Panc1 (cell line): Measurements from ENCODE around the gene EIF2S2. TPM values are rescaled to one million over a fixed set of nuclear protein-coding genes. Genes with fewer than 3 reads are reported as not detected.

Experiments used
- ATAC-seq: fragments of 200-7000 bp; cut with Tn5 transposase; 2 replicates; pipeline ENCODE4 v1.9.1; 2020; ENCODE audit warnings: mild to moderate bottlenecking, moderate library complexity
- BruUV-seq: library from RNA; stranded (reverse); fragments of 400-500 nt; replicated peaks from 2 replicates; lab custom pipeline; 2021; lab: Mats Ljungman, UMichigan
- CTCF ChIA-PET: fragments of 300-600 bp; sonication (Branson Sonifier 250); formaldehyde crosslinking; loops from one replicate; lab custom pipeline; 2022; ENCODE audit warnings: antibody characterized with exemption; lab: Charles Lee
- POLR2A ChIA-PET: fragments of 300-600 bp; sonication (Branson Sonifier 250); formaldehyde crosslinking; loops from one replicate; lab custom pipeline; 2022; ENCODE audit warnings: antibody characterized with exemption; lab: Charles Lee
- DNase-seq: peaks from one replicate; pipeline ENCODE4 v3.0.0-alpha.2; 2010; ENCODE audit warnings: low read depth, low spot score
- H3K27ac ChIP-seq: 2 replicates; pipeline ENCODE4 v1.5.1; 2011; ENCODE audit warnings: mild to moderate bottlenecking, low read length, inconsistent platforms
- H3K27me3 ChIP-seq: fragments of 200-500 bp; sonication (Bioruptor generic); 2 replicates; pipeline ENCODE4 v1.6.0; 2014; ENCODE audit warnings: low read length, inconsistent platforms; ENCODE audit not compliant: control insufficient read depth, insufficient read depth
- H3K36me3 ChIP-seq: fragments of 200-500 bp; sonication (Bioruptor generic); 2 replicates; pipeline ENCODE4 v1.5.1; 2014; ENCODE audit warnings: inconsistent platforms, mild to moderate bottlenecking, low read length, moderate library complexity; ENCODE audit not compliant: control insufficient read depth, insufficient read depth
- H3K4me1 ChIP-seq: 2 replicates; pipeline ENCODE4 v1.5.1; 2011; ENCODE audit warnings: inconsistent platforms, mild to moderate bottlenecking, low read length, moderate library complexity; ENCODE audit not compliant: control insufficient read depth, insufficient read depth
- H3K4me3 ChIP-seq, 2 experiments: 2 replicates each; pipeline ENCODE4 v1.5.1; 2011 to 2012; ENCODE audit warnings: low read depth in 2 of 2, low read length in 2 of 2, mild to moderate bottlenecking in 2 of 2, inconsistent platforms in 1 of 2, moderate library complexity in 1 of 2
- H3K9me3 ChIP-seq: fragments of 200-500 bp; sonication (Bioruptor generic); 2 replicates; pipeline ENCODE4 v1.5.1; 2014; ENCODE audit warnings: low read depth, mild to moderate bottlenecking, inconsistent platforms, low read length, moderate library complexity; ENCODE audit not compliant: control insufficient read depth, insufficient read depth
- POLR2AphosphoS5 ChIP-seq: IDR thresholded peaks from 2 replicates; pipeline ENCODE4 v1.6.1; 2012; ENCODE audit warnings: mild to moderate bottlenecking, low read depth, low read length, moderate library complexity
- SIN3A ChIP-seq: IDR thresholded peaks from 2 replicates; pipeline ENCODE4 v1.6.1; 2012; ENCODE audit warnings: low read depth, mild to moderate bottlenecking, low read length, moderate library complexity, borderline replicate concordance; ENCODE audit not compliant: insufficient read depth
- TCF7L2 ChIP-seq: IDR thresholded peaks from 2 replicates; pipeline ENCODE4 v1.6.1; 2011; ENCODE audit warnings: mild to moderate bottlenecking, low read depth, low read length, inconsistent platforms
- in situ Hi-C: cut with HindIII; loops from 2 replicates; pipeline ENCODE4 v1.10.0; 2016; ENCODE audit warnings: low sequenced_read_pairs, low pct_unique_long_range_greater_than_20kb
- intact Hi-C: fragments of 100-400 bp; cut with micrococcal nuclease; formaldehyde crosslinking; loops from one replicate; pipeline ENCODE4 v1.10.0; 2022; ENCODE audit not compliant: unreplicated experiment
- total RNA-seq: library from RNA; stranded (reverse); gene quantifications from one replicate; pipeline ENCODE4 v1.2.1, GENCODE V29; 2021; ENCODE audit not compliant: unreplicated experiment
- TF ChIP-seq, protein P1 (sequence below): fragments of 450-650 bp; IDR thresholded peaks from 2 replicates; pipeline ENCODE4 v1.5.1; 2017; ENCODE audit warnings: mild to moderate bottlenecking
- TF ChIP-seq, protein P2 (sequence below), 2 experiments: IDR thresholded peaks; 2 replicates each; pipeline ENCODE4 v1.6.1; 2011 to 2012; ENCODE audit warnings: low read depth in 2 of 2, control low read depth in 1 of 2, low read length in 1 of 2, mild to moderate bottlenecking in 1 of 2, moderate library complexity in 1 of 2; ENCODE audit not compliant: insufficient read depth in 1 of 2

EIF2S2 gene
- total RNA-seq, 1 experiment from 2014 or later = 82.0 TPM

DNA sequence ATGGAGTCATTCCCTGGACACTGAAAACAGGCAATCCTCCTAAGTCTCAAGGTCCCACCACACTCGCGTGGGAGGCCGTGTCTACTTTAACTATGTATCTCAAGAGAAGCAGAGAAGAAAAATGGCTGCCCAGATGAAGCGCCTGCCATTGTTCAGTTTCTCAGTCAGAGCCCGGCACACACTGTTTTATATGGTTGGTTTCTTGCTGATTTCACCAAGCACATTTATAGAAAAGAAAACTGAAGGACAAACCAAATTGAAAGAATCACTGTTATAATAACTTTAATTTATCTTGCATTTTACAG is 22.9 kb downstream of the EIF2S2 start:
- H3K4me3 ChIP-seq = no peak overlapping the region
- DNase-seq (no peak), ATAC-seq (no peak)
- ChIA-PET CTCF (no interaction called here), POLR2A (interaction anchor here (0.6 kb wide), 1 partner anchor 96 kb away, joined by 3 read pairs; no protein-coding TSS in a partner anchor)
- TF ChIP-seq TCF7L2 (no peak), SIN3A (no peak), POLR2AphosphoS5 (no peak; the same call in 1 of the 2 replicates)
- TF ChIP-seq, protein P1, sequence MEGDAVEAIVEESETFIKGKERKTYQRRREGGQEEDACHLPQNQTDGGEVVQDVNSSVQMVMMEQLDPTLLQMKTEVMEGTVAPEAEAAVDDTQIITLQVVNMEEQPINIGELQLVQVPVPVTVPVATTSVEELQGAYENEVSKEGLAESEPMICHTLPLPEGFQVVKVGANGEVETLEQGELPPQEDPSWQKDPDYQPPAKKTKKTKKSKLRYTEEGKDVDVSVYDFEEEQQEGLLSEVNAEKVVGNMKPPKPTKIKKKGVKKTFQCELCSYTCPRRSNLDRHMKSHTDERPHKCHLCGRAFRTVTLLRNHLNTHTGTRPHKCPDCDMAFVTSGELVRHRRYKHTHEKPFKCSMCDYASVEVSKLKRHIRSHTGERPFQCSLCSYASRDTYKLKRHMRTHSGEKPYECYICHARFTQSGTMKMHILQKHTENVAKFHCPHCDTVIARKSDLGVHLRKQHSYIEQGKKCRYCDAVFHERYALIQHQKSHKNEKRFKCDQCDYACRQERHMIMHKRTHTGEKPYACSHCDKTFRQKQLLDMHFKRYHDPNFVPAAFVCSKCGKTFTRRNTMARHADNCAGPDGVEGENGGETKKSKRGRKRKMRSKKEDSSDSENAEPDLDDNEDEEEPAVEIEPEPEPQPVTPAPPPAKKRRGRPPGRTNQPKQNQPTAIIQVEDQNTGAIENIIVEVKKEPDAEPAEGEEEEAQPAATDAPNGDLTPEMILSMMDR = no peak
- TF ChIP-seq, protein P2, sequence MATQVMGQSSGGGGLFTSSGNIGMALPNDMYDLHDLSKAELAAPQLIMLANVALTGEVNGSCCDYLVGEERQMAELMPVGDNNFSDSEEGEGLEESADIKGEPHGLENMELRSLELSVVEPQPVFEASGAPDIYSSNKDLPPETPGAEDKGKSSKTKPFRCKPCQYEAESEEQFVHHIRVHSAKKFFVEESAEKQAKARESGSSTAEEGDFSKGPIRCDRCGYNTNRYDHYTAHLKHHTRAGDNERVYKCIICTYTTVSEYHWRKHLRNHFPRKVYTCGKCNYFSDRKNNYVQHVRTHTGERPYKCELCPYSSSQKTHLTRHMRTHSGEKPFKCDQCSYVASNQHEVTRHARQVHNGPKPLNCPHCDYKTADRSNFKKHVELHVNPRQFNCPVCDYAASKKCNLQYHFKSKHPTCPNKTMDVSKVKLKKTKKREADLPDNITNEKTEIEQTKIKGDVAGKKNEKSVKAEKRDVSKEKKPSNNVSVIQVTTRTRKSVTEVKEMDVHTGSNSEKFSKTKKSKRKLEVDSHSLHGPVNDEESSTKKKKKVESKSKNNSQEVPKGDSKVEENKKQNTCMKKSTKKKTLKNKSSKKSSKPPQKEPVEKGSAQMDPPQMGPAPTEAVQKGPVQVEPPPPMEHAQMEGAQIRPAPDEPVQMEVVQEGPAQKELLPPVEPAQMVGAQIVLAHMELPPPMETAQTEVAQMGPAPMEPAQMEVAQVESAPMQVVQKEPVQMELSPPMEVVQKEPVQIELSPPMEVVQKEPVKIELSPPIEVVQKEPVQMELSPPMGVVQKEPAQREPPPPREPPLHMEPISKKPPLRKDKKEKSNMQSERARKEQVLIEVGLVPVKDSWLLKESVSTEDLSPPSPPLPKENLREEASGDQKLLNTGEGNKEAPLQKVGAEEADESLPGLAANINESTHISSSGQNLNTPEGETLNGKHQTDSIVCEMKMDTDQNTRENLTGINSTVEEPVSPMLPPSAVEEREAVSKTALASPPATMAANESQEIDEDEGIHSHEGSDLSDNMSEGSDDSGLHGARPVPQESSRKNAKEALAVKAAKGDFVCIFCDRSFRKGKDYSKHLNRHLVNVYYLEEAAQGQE (IDR thresholded peaks at IDR 0.05; ENCODE audit: insufficient read depth in 1 of 2, low read depth in 2 of 2, low read length in 1 of 2) = no peak
- BruUV-seq = no TSS peak
- in situ Hi-C loops (no loop called here), intact Hi-C loops (no loop called here)
- no peak overlapping the region for H3K27ac ChIP-seq
- H3K27me3 ChIP-seq = no peaks in the 10 kb centered on the region
- H3K36me3 ChIP-seq = peaks cover 40% of the 10 kb centered on the region
- no peaks in the 10 kb centered on the region for H3K9me3 ChIP-seq
- no peaks in the 10 kb centered on the region for H3K4me1 ChIP-seq

DNA sequence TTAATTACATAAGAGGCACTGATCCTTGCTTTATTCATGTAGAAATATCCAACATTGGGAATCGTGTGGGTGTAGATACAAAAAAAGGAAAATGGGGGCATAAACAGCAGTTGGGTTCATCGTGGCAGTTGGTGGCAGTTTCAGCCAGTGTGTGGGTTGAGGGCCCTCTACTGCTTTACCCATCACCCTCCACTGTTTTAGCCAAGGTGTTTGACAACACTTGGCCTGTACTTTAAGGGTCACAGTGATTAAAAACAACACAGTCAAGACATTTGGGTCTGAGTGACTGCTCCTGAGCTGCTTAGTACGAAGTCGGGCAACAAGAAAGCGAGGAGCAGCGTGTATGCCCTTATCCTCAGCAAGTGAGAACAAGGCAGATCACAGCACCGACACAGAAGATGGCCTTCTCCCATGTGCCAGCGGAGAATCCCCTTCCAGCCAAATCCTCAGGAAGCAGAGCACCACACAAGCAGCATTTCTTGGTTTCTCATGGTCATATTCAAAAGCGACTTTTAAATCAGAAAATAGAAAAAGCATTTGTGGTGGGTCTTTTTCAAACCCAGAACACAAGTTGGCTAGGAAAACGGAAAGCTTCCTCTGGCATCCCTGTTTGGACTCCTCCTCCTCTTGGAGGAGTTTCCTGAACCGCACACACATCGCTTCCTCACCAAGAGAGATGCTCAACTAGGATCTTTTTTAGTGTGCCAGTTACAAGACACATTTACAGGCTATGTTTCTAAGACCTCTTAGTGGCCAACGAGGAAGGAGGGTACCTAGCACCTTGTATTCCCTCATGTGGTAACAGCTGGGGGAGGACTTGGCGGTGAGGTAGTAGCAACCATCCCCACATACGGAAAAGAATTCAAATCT is 23.5 kb downstream of the EIF2S2 start:
- Histone ChIP-seq H3K27ac (no peak overlapping the region), H3K27me3 (no peaks in the 10 kb centered on the region), H3K4me3 (no peak overlapping the region), H3K36me3 (peaks cover 34% of the 10 kb centered on the region), H3K4me1 (no peaks in the 10 kb centered on the region), H3K9me3 (no peaks in the 10 kb centered on the region)
- ATAC-seq (no peak), DNase-seq (no peak)
- intact Hi-C loops (no loop called here), in situ Hi-C loops (no loop called here)
- ChIA-PET CTCF (no interaction called here), POLR2A (interaction anchor here (0.6 kb wide), 1 partner anchor 95 kb away, joined by 3 read pairs; no protein-coding TSS in a partner anchor)
- TSS peak; percentile 5 for BruUV-seq
- no peak for TF ChIP-seq TCF7L2
- TF ChIP-seq, protein P1 = no peak
- TF ChIP-seq, protein P2 (IDR thresholded peaks at IDR 0.05; ENCODE audit: insufficient read depth in 1 of 2, low read depth in 2 of 2, low read length in 1 of 2) = no peak
- TF ChIP-seq POLR2AphosphoS5 = peak; percentile 6; the same call in 1 of the 2 replicates
- TF ChIP-seq SIN3A = no peak
